HUES64 (cell line): ENCODE measurements around the gene MBNL1.
"Not testable (repeated sequence)": the region's sequence is repeated elsewhere in the genome, so short reads cannot be mapped to it uniquely, and the experiment has no call there.

Experiments used
- H3K27ac ChIP-seq: 2 replicates; pipeline ENCODE4 v1.7.0; 2013; ENCODE audit warnings: low read depth, low read length, inconsistent platforms
- H3K27me3 ChIP-seq: 2 replicates; pipeline ENCODE4 v1.6.1; 2013; ENCODE audit warnings: mild to moderate bottlenecking, low read length; ENCODE audit not compliant: insufficient read depth
- H3K36me3 ChIP-seq: 2 replicates; pipeline ENCODE4 v1.6.1; 2013; ENCODE audit warnings: mild to moderate bottlenecking, low read length; ENCODE audit not compliant: insufficient read depth
- H3K4me1 ChIP-seq: 2 replicates; pipeline ENCODE4 v1.6.1; 2013; ENCODE audit warnings: mild to moderate bottlenecking, low read length, moderate library complexity; ENCODE audit not compliant: insufficient read depth
- H3K4me3 ChIP-seq: 2 replicates; pipeline ENCODE4 v1.5.1; 2013; ENCODE audit warnings: mild to moderate bottlenecking, low read length, moderate library complexity
- H3K9ac ChIP-seq: 2 replicates; pipeline ENCODE4 v1.6.1; 2013; ENCODE audit warnings: mild to moderate bottlenecking, low read depth, low read length
- H3K9me3 ChIP-seq: 2 replicates; pipeline ENCODE4 v1.6.1; 2013; ENCODE audit warnings: low read depth, low read length; ENCODE audit not compliant: insufficient read depth
- WGBS: fragments of 150-250, 120-280 bp; methylation state at CpG from one replicate; pipeline ENCODE4 v1.1.7; 2013; ENCODE audit warnings: missing lambda C conversion rate; 5-methylcytosine and 5-hydroxymethylcytosine counted together

MBNL1 gene

DNA sequence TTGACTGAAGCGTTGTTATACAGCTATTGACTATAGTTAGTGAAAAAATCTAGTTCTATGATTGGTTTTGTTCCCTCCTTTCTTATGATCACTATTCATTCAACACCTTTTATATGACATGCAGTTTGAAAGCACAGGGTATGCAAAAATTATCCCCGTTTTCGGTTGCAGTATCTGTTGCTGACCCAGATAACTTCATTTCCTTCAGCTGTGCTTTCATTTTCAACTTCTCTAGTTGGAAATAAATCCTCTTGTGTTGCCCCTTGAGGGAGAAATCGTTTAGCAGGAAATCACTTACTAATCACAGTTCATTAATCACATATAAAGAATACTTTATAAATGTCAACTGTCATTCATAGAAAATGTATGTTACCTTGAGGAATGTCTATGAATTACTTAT lies 55.1 kb downstream of the MBNL1 start:
- Histone ChIP-seq H3K27me3 (no peaks in the 10 kb centered on the region), H3K4me3 (no peak overlapping the region), H3K27ac (no peak overlapping the region), H3K9ac (no peak overlapping the region), H3K4me1 (peaks cover 9% of the 10 kb centered on the region), H3K36me3 (no peaks in the 10 kb centered on the region; the same call in 1 of the 2 replicates), H3K9me3 (no peaks in the 10 kb centered on the region)
- WGBS: 94% methylated on average over 2 of the region's 4 CpGs

DNA sequence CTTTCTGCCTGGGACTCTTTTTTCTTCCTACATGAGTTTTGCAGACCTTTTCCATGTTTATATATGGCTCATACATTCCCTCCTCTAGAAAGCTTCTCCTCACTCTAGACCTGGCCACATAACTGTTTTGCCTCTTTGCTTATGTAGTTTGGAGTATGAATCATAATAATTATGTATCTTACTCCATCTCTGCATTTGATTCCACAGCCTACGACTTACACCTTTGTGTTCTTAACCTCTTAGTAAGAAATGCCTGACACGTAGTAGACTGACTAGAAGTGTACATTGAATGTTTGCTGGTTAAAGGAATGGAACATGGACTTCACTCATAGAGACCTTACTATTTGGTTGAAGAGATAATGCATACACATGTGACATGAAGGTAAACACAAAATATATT lies 56.4 kb downstream of the MBNL1 start:
- Histone ChIP-seq H3K9ac (no peak overlapping the region), H3K36me3 (no peaks in the 10 kb centered on the region; the same call in 1 of the 2 replicates), H3K9me3 (no peaks in the 10 kb centered on the region), H3K4me3 (no peak overlapping the region), H3K27ac (no peak overlapping the region), H3K4me1 (peaks cover 8% of the 10 kb centered on the region; the same call in 1 of the 2 replicates), H3K27me3 (no peaks in the 10 kb centered on the region)
- WGBS: 90% methylated on average over 1 of the region's 2 CpGs

DNA sequence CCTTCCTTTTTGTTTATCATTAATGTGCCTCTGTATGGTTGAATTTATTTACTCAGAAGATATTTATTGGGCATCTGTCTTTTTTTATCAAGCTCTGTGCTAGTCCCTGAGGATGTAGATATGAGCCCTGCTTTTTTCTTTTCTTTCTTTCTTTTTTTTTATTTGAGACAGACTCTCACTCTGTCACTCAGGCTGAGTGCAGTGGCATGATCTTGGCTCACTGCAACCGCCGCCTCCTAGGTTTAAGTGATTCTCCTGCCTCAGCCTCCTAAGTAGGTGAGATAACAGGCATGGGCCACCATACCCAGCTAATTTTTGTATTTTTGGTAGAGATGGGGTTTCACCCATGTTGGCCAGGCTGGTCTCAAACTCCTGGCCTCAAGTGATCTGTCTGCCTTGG lies 58.5 kb downstream of the MBNL1 start:
- H3K36me3 ChIP-seq: no peaks in the 10 kb centered on the region; the same call in 1 of the 2 replicates
- H3K4me1 ChIP-seq: peaks cover 11% of the 10 kb centered on the region; the same call in 1 of the 2 replicates
- 92% methylated on average over 2 of the region's 2 CpGs for WGBS
- no peak overlapping the region for H3K4me3 ChIP-seq
- H3K9me3 ChIP-seq: no peaks in the 10 kb centered on the region
- no peaks in the 10 kb centered on the region for H3K27me3 ChIP-seq
- H3K9ac ChIP-seq: no peak overlapping the region
- no peak overlapping the region for H3K27ac ChIP-seq

DNA sequence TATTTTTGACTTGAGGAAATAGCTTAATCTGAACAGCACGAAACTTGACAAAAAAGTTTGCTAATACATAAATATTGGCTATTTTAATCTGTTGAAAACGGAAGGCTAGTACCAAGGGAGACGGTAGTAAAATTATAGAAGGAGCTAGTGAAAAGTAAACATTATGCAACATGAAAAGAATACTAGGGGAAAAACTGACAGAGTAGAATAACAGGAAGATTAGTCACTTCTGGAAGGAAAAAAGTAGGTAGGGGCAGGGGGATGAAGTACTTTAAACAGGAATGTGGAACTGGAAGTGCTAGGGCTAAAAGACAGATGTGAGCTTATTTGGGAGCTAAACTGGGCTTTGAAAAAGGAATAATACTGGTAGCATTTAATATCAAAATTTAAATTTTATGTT lies 60.1 kb downstream of the MBNL1 start:
- Histone ChIP-seq H3K36me3 (no peaks in the 10 kb centered on the region; the same call in 1 of the 2 replicates), H3K4me3 (no peak overlapping the region), H3K27me3 (no peaks in the 10 kb centered on the region), H3K27ac (no peak overlapping the region; the same call in 1 of the 2 replicates), H3K9me3 (no peaks in the 10 kb centered on the region), H3K4me1 (peaks cover 11% of the 10 kb centered on the region; the same call in 1 of the 2 replicates), H3K9ac (no peak overlapping the region)
- WGBS: 87% methylated on average over 3 of the region's 3 CpGs

DNA sequence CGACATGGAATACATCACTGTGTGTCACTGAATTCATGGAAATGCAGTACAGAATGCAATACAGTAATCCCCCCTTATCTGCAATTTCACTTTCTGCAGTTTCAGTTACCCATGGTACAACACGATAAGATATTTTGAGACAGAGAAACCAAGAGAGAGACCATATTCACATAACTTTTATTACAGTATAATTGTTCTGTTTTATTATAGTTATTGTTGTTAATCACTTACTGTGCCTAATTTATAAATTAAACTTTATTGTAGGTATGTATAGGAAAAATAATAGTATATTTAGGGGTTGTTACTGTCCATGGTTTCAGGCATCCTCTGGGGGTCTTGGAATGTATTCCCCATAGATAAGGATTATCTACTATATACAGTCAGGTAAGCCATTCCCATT lies 61.8 kb downstream of the MBNL1 start:
- H3K27ac ChIP-seq: no peak overlapping the region
- H3K4me1 ChIP-seq: peaks cover 11% of the 10 kb centered on the region; the same call in 1 of the 2 replicates
- no peak overlapping the region for H3K9ac ChIP-seq
- WGBS: 100% methylated on average over 2 of the region's 2 CpGs
- no peaks in the 10 kb centered on the region for H3K9me3 ChIP-seq
- no peaks in the 10 kb centered on the region; the same call in 1 of the 2 replicates for H3K36me3 ChIP-seq
- no peak overlapping the region for H3K4me3 ChIP-seq
- H3K27me3 ChIP-seq: no peaks in the 10 kb centered on the region

DNA sequence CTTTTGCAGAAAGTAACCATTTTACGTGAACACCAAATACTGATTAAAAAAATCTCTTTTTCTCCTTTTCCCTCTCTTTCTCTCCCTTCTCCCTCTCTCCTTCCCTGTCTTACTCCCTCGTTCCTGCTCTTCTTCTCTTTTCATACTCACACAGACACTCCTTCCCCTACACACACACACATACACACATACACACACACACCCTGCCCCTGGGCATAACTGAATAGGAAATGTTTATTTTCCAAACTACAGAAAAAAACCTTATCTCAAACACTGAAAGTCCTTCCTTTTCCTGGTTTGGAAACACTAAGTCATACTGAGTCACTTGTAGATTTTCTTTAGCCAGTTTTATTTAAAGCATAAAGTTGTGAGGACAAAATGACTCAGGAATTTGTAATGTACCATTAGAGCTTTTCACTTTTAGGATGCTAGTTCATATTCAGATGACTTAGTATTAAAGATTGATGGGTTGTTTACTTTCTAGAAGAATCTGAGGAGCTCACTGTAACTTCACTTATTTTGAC lies 62.4 kb downstream of the MBNL1 start:
- Histone ChIP-seq H3K36me3 (no peaks in the 10 kb centered on the region), H3K4me1 (peaks cover 11% of the 10 kb centered on the region; the same call in 1 of the 2 replicates), H3K9ac (no peak overlapping the region), H3K27ac (no peak overlapping the region), H3K27me3 (no peaks in the 10 kb centered on the region), H3K9me3 (no peaks in the 10 kb centered on the region), H3K4me3 (no peak overlapping the region)
- WGBS: 90% methylated on average over 2 of the region's 2 CpGs

DNA sequence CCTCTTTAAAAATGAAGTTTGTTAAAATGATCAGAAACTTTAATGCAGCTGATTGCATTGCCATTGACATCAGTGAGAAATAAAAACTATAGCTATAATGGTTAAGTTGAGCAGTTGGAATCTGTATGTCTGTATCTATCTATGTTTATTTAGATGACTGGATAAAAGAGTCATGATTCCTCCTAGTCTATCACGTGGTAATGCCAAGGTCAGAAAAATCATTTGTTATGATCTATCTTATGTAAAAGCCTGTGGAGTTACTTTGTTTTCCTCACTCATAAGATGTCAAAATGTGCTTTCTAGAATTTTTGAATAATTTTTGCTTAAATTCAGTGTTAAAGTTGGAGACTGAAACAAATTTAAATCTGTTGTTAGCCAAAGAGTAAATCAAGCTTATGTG lies 63.3 kb downstream of the MBNL1 start:
- no peaks in the 10 kb centered on the region for H3K9me3 ChIP-seq
- H3K4me3 ChIP-seq: no peak overlapping the region
- H3K36me3 ChIP-seq: no peaks in the 10 kb centered on the region
- H3K27ac ChIP-seq: no peak overlapping the region
- peaks cover 11% of the 10 kb centered on the region; the same call in 1 of the 2 replicates for H3K4me1 ChIP-seq
- no peak overlapping the region for H3K9ac ChIP-seq
- WGBS: 100% methylated on average over 1 of the region's 1 CpG
- no peaks in the 10 kb centered on the region for H3K27me3 ChIP-seq

DNA sequence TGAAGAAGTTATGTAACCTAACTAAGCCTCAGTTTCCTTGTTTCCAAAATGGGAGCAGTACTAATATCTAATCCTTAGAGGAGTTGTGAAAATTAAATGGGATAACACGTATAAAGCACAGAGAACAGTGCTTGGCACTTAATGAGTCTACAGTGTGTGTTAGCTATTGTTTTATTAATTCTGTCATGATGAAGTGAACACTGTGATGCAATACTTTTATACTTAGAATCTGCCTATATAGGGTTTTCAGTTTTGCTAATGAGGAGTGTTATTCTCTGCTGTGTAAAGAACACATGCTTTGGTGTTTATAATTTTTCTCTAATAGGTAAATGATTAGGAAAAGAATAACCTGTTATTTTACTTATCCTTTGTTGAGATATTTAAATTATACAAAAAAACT lies 65.2 kb downstream of the MBNL1 start:
- WGBS: 95% methylated on average over 1 of the region's 1 CpG
- Histone ChIP-seq H3K27me3 (no peaks in the 10 kb centered on the region), H3K27ac (no peak overlapping the region), H3K4me3 (no peak overlapping the region), H3K4me1 (0 out of 2 replicates have a peak, but pooled peaks cover 2% of the 10 kb centered on the region), H3K9me3 (no peaks in the 10 kb centered on the region), H3K36me3 (no peaks in the 10 kb centered on the region), H3K9ac (no peak overlapping the region)

DNA sequence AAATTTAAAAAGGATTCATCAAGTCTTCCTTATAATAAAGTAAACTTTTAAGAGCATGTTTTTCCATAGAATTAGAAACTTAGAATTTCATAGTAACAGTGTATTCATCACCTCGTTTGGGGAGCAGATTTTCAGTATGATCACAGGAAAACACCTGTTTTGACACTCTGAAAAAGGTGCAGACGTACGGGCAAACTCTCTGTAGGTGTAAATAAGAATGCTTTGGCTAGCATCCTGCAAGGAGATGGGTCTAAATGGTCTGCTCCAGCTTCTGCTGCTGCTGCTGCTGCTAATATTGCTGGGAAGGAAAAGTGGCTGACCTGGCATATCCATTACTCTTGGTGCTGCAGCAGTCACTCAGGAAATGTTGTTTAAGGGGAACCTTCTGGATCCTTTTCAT lies 66.0 kb downstream of the MBNL1 start:
- Histone ChIP-seq H3K4me3 (no peak overlapping the region), H3K36me3 (no peaks in the 10 kb centered on the region), H3K9me3 (no peaks in the 10 kb centered on the region), H3K27me3 (no peaks in the 10 kb centered on the region), H3K9ac (no peak overlapping the region), H3K27ac (no peak overlapping the region), H3K4me1 (0 out of 2 replicates have a peak, but pooled peaks cover 2% of the 10 kb centered on the region)
- WGBS: 92% methylated on average over 3 of the region's 3 CpGs

DNA sequence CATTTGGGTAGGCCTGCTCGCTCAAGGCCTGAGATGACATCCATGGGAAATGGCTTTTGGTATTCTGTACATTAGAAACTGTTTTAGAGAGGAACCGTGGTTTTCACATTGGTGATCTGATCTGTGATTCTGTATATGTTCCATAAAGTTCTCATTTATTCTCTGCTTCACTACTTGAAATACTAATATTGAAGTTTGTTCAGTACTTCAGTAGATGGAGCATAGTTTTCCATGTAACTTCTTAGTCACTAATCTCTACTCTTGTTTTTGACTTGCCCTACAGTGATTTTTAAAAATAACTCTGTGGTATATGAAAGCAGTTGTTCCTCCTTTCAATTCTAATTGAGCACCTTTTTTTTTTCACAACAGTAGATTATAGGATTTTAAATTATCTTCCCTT lies 66.5 kb downstream of the MBNL1 start:
- 86% methylated on average over 2 of the region's 2 CpGs for WGBS
- Histone ChIP-seq H3K27me3 (no peaks in the 10 kb centered on the region), H3K4me1 (0 out of 2 replicates have a peak, but pooled peaks cover 2% of the 10 kb centered on the region), H3K4me3 (no peak overlapping the region), H3K9me3 (no peaks in the 10 kb centered on the region), H3K27ac (no peak overlapping the region), H3K9ac (no peak overlapping the region), H3K36me3 (no peaks in the 10 kb centered on the region)

DNA sequence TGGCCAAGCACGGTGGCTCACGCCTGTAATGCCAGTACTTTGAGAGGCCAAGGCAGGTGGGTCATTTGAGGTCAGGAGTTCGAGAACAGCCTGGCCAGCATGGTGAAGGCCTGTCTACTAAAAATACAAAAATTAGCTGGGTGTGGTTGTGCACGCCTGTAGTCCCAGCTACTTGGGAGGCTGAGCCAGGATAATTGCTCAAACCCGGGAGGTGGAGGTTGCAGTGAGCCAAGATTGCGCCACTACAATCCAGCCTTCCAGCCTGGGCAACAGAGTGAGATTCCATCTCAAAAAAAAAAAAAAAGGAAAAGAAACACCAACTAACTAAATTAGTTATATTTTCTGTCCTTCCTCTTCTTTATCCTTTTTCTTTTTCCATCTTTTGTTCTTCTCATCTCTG lies 68.6 kb downstream of the MBNL1 start:
- not testable (repeated sequence) for H3K4me1 ChIP-seq, H3K4me3 ChIP-seq, H3K27me3 ChIP-seq, H3K27ac ChIP-seq, H3K9ac ChIP-seq, H3K36me3 ChIP-seq, H3K9me3 ChIP-seq
- WGBS: 94% methylated on average over 6 of the region's 6 CpGs
